ENCODE data around the gene GRM7.

The GRM7 gene

DNA sequence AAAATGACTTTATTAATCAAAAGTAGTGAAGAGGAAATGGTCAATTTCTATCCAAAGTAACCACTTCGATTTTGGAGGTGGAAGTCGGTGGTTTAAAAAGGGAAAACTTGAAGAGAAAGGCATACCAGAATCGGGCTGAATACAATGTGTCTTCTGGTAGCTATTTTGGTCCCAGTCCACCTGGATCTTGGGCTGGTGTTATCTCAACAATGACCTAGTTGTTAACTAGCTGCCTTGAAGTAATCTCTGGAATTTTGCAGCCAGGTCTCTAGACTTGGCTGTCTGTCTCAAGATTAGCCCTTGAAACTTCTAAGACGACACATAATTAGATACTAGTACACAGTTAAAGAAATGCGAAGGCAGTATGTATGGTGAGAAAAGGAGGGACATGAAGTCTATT, 409.8 kb downstream of the GRM7 start:
- in situ Hi-C loops (cut with MboI; ENCODE audit: low sequenced_read_pairs, unreplicated experiment) = no loop called here
- DNase-seq (ENCODE audit: low spot score) = no peak
- TF ChIP-seq, protein P1, sequence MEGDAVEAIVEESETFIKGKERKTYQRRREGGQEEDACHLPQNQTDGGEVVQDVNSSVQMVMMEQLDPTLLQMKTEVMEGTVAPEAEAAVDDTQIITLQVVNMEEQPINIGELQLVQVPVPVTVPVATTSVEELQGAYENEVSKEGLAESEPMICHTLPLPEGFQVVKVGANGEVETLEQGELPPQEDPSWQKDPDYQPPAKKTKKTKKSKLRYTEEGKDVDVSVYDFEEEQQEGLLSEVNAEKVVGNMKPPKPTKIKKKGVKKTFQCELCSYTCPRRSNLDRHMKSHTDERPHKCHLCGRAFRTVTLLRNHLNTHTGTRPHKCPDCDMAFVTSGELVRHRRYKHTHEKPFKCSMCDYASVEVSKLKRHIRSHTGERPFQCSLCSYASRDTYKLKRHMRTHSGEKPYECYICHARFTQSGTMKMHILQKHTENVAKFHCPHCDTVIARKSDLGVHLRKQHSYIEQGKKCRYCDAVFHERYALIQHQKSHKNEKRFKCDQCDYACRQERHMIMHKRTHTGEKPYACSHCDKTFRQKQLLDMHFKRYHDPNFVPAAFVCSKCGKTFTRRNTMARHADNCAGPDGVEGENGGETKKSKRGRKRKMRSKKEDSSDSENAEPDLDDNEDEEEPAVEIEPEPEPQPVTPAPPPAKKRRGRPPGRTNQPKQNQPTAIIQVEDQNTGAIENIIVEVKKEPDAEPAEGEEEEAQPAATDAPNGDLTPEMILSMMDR (IDR thresholded peaks at IDR 0.05; ENCODE audit: borderline replicate concordance, control extremely low read depth, extremely low read depth, insufficient read depth, missing control alignments) = no peak

GRCh38 chr3:7271631-7272030, 410.7 kb downstream of the GRM7 start:
- TF ChIP-seq, protein P1 (IDR thresholded peaks at IDR 0.05; ENCODE audit: borderline replicate concordance, control extremely low read depth, extremely low read depth, insufficient read depth, missing control alignments) = no peak
- in situ Hi-C loops (cut with MboI; ENCODE audit: low sequenced_read_pairs, unreplicated experiment) = no loop called here
- no peak for DNase-seq (ENCODE audit: low spot score)

DNA sequence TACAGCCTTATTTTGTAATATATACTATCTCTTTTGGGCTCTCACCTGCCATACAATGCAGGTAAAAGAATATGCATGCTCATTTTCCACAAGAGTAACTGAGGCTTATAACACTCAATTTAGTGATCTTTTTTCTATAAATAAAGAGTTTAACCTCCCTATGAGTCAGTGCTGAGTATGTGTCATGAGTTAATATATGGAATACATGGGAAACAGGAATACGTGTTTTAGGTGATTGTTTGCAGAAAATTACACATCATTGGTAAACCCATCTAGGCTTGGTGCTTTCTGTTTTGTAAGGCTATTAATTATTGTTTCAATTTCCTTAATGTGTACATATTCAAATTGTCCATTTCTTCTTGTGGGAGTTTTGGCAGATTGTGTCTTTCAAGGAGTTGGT, 411.3 kb downstream of the GRM7 start:
- TF ChIP-seq, protein P1 (IDR thresholded peaks at IDR 0.05; ENCODE audit: borderline replicate concordance, control extremely low read depth, extremely low read depth, insufficient read depth, missing control alignments) = no peak
- in situ Hi-C loops (cut with MboI; ENCODE audit: low sequenced_read_pairs, unreplicated experiment) = no loop called here
- DNase-seq (ENCODE audit: low spot score) = no peak

DNA sequence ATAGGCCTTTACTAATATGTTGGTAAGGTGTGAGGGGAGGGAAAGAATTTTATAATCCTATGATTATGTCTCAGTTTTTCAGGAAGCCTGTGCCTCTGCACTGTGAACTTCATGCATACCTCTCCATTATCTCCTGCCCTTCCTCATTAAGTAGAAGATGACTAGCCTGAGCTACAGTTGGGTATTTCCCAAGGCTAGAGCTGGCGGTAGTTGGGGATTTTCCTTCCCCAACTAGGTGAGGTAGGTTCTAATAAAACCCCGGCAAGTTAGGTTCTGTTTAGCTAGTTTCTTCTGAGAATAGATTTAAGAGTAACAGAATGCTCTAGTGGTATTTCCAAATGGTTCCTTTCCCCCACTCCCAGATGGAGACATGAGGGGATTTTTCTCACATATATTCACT, 414.5 kb downstream of the GRM7 start:
- no peak for DNase-seq (ENCODE audit: low spot score)
- in situ Hi-C loops (cut with MboI; ENCODE audit: low sequenced_read_pairs, unreplicated experiment) = no loop called here
- TF ChIP-seq, protein P1 (IDR thresholded peaks at IDR 0.05; ENCODE audit: borderline replicate concordance, control extremely low read depth, extremely low read depth, insufficient read depth, missing control alignments) = no peak

DNA sequence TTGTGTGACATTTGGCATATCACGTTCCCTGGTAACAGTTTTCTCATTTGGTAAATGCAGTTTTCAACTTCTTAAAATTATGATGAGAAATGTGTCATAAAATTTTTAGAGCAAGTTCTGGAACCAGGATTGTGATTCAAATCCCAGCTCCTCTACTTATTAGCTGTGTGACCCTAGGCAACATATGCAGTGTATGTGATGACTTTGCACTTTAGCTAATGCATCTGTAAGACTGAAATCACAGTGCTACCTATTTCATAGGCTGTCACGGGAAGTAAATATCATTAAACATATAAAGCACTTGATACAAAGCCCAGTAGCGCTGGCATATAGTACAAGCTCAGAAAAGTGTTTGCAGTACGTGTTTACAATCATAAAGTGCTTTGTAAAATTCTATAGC, 419.4 kb downstream of the GRM7 start:
- in situ Hi-C loops (cut with MboI; ENCODE audit: low sequenced_read_pairs, unreplicated experiment) = no loop called here
- no peak for DNase-seq (ENCODE audit: low spot score)

GRCh38 chr3:7282988-7283387, 422.1 kb downstream of the GRM7 start:
- DNase-seq (ENCODE audit: low spot score) = no peak
- in situ Hi-C loops (cut with MboI; ENCODE audit: low sequenced_read_pairs, unreplicated experiment) = no loop called here
- TF ChIP-seq, protein P1 (IDR thresholded peaks at IDR 0.05; ENCODE audit: borderline replicate concordance, control extremely low read depth, extremely low read depth, insufficient read depth, missing control alignments) = no peak

More for the DNA sequence above, 419.4 kb downstream of the GRM7 start:
- TF ChIP-seq, protein P1 (IDR thresholded peaks at IDR 0.05; ENCODE audit: borderline replicate concordance, control extremely low read depth, extremely low read depth, insufficient read depth, missing control alignments) = no peak

DNA sequence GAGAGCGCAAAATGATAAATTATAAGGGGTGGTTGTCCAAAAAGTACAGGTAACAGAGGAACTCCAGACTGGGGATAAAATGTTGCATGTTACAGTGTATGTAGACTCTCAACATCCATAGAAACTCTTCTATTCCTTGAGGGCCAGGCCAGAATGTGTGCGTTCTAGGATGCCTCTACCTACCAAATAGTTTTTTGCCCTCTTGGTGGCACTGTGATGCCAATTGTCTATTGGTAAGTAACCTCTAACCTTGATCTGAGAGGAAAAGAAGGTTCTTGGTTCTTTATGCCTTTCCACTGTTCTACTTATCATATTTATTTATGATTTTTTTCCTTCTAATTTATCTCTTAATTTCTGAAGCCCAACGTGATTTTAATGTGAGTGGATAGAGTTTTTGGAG, 424.6 kb downstream of the GRM7 start:
- no peak for DNase-seq (ENCODE audit: low spot score)
- in situ Hi-C loops (cut with MboI; ENCODE audit: low sequenced_read_pairs, unreplicated experiment) = no loop called here
- TF ChIP-seq, protein P1 (IDR thresholded peaks at IDR 0.05; ENCODE audit: borderline replicate concordance, control extremely low read depth, extremely low read depth, insufficient read depth, missing control alignments) = no peak
